ENCODE measurements around the gene CDCA3. TPM values are rescaled to one million over a fixed set of nuclear protein-coding genes. Genes with fewer than 3 reads are reported as not detected.
A peak's percentile ranks its signal among the peaks of the same experiment; 100 is the strongest.

Gene CDCA3
- total RNA-seq, 4 donors from 2014 or later, result 1.2 to 2.9 (median 1.5) TPM

DNA sequence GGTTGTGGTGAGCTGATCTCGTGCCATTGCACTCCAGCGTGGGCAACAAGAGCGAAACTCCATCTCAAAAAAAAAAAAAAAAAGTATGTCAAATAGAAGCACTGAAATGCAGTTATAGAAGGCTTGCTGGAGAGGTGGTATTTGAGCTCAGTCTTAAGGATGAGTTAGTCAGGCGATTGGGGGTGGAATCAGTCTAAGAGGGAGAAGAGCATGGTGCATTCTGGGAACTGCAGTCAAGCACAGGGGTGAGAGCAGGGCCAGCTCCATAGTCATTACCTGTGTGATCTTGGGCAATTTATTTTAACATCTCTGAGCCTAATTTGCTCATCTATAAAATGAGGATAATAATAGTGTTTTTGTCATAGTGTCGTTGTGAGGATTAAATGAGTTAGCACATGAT, 16.2 kb downstream of the CDCA3 start:
- TF ChIP-seq POLR2AphosphoS5 (IDR thresholded peaks at IDR 0.05), result no peak
- no peak for TF ChIP-seq EP300 (IDR thresholded peaks at IDR 0.05)
- TF ChIP-seq POLR2A (IDR thresholded peaks at IDR 0.05; ENCODE audit: low read depth), result no peak
- TF ChIP-seq, protein P1, sequence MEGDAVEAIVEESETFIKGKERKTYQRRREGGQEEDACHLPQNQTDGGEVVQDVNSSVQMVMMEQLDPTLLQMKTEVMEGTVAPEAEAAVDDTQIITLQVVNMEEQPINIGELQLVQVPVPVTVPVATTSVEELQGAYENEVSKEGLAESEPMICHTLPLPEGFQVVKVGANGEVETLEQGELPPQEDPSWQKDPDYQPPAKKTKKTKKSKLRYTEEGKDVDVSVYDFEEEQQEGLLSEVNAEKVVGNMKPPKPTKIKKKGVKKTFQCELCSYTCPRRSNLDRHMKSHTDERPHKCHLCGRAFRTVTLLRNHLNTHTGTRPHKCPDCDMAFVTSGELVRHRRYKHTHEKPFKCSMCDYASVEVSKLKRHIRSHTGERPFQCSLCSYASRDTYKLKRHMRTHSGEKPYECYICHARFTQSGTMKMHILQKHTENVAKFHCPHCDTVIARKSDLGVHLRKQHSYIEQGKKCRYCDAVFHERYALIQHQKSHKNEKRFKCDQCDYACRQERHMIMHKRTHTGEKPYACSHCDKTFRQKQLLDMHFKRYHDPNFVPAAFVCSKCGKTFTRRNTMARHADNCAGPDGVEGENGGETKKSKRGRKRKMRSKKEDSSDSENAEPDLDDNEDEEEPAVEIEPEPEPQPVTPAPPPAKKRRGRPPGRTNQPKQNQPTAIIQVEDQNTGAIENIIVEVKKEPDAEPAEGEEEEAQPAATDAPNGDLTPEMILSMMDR (IDR thresholded peaks at IDR 0.05), result no peak
- no peak for DNase-seq (ENCODE audit: extremely low spot score)
- intact Hi-C loops (cut with DNase I), result no loop called here
- Histone ChIP-seq H3K4me1 (peaks cover under 1 to 11% (median 7%) of the 10 kb centered on the region in 4 donors), H3K27me3 (no peaks in the 10 kb centered on the region), H3K36me3 (peaks cover 22 to 87% (median 52%) of the 10 kb centered on the region in 4 donors), H3K9me3 (no peaks in the 10 kb centered on the region), H3K27ac (replicated peaks in 1 of 4) (no peak overlapping the region), H3K4me3 (no peak overlapping the region)
- WGBS, result 79% methylated on average over 5 of the region's 5 CpGs

DNA sequence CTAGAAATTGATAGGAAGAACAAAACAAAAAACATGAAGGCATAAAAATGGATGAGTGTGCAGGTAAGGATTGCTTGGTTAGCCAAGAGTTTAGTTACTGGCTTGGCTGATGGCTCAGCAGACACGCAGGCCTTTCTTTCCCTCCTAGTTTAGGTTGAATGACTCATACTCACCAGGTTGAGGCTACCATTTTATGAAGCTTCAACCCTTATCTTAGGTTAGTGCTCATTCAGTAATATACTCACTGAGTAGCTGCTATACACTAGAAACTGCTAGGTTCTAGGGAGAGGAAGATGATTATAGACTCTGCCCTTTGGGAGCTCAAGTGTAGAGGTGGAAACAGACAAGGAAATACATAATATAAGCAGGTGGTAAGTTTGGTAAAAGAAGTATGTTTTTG, 16.8 kb downstream of the CDCA3 start:
- no peak for DNase-seq (ENCODE audit: extremely low spot score)
- intact Hi-C loops (cut with DNase I), result no loop called here
- Histone ChIP-seq H3K4me1 (peaks cover 5 to 17% (median 13%) of the 10 kb centered on the region in 4 donors), H3K27me3 (no peaks in the 10 kb centered on the region), H3K9me3 (no peaks in the 10 kb centered on the region), H3K4me3 (no peak overlapping the region), H3K36me3 (peaks cover 19 to 80% (median 45%) of the 10 kb centered on the region in 4 donors), H3K27ac (replicated peaks in 1 of 4) (no peak overlapping the region)
- TF ChIP-seq EP300 (IDR thresholded peaks at IDR 0.05) (no peak), POLR2A (IDR thresholded peaks at IDR 0.05; ENCODE audit: low read depth) (no peak), POLR2AphosphoS5 (IDR thresholded peaks at IDR 0.05) (no peak)
- TF ChIP-seq, protein P1 (IDR thresholded peaks at IDR 0.05), result no peak
- 79% methylated on average over 1 of the region's 1 CpG for WGBS

GRCh38 chr12:6833189-6833890, 17.7 kb downstream of the CDCA3 start:
- H3K27ac ChIP-seq (replicated peaks in 1 of 4), result peak overlapping the region in 1 of 4 donors; percentile 13
- no peaks in the 10 kb centered on the region for H3K9me3 ChIP-seq
- no peaks in the 10 kb centered on the region for H3K27me3 ChIP-seq
- intact Hi-C loops (cut with DNase I), result no loop called here
- H3K4me3 ChIP-seq, result no peak overlapping the region
- 59% methylated on average over 4 of the region's 6 CpGs for WGBS
- TF ChIP-seq POLR2A (IDR thresholded peaks at IDR 0.05; ENCODE audit: low read depth) (no peak), POLR2AphosphoS5 (IDR thresholded peaks at IDR 0.05) (no peak), EP300 (IDR thresholded peaks at IDR 0.05) (no peak)
- TF ChIP-seq, protein P1 (IDR thresholded peaks at IDR 0.05), result no peak
- no peak for DNase-seq (ENCODE audit: extremely low spot score)
- H3K4me1 ChIP-seq, result peaks cover 5 to 23% (median 18%) of the 10 kb centered on the region in 4 donors
- peaks cover 18 to 71% (median 36%) of the 10 kb centered on the region in 4 donors for H3K36me3 ChIP-seq

DNA sequence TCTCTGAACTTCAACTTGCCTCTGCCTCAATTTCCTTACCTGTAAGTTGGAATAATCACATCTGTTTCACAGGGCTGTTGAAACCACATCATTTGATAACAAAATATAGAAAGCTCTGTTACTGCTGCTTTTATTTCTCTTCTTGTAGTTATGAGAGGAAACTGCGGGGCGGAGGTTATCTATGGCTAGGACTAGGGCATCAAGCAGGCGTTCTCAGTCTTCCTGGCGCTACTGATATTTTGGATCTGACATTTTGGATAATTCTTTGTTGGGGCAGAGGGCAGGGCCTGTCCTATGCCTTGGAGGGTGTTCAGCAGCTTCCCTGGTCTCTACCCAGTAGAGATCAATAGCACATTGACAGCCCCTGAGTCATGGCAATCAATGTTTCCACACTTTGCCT, 19.0 kb downstream of the CDCA3 start:
- H3K27ac ChIP-seq (replicated peaks in 1 of 4), result no peak overlapping the region
- no peaks in the 10 kb centered on the region for H3K27me3 ChIP-seq
- DNase-seq (ENCODE audit: extremely low spot score), result no peak
- no peaks in the 10 kb centered on the region for H3K9me3 ChIP-seq
- peaks cover 7 to 59% (median 25%) of the 10 kb centered on the region in 4 donors for H3K36me3 ChIP-seq
- intact Hi-C loops (cut with DNase I), result no loop called here
- H3K4me3 ChIP-seq, result no peak overlapping the region
- peaks cover 14 to 35% (median 30%) of the 10 kb centered on the region in 4 donors for H3K4me1 ChIP-seq
- TF ChIP-seq, protein P1 (IDR thresholded peaks at IDR 0.05), result no peak
- no peak for TF ChIP-seq POLR2AphosphoS5 (IDR thresholded peaks at IDR 0.05)
- no peak for TF ChIP-seq POLR2A (IDR thresholded peaks at IDR 0.05; ENCODE audit: low read depth)
- no peak for TF ChIP-seq EP300 (IDR thresholded peaks at IDR 0.05)
- WGBS, result 96% methylated on average over 4 of the region's 4 CpGs
